T-helper 2 cell (primary cell): ENCODE measurements around the gene ECT2L.

Experiments
- DNase-seq, 5 experiments: peaks; one replicate each; pipeline versions ENCODE4 v3.0.0 to v3.0.0-alpha.2; 2012 to 2022
- total RNA-seq, 2 donors: gene quantifications; one replicate each; lab custom pipeline; 2026; lab: John Stamatoyannopoulos, UW

ECT2L gene, protein sequence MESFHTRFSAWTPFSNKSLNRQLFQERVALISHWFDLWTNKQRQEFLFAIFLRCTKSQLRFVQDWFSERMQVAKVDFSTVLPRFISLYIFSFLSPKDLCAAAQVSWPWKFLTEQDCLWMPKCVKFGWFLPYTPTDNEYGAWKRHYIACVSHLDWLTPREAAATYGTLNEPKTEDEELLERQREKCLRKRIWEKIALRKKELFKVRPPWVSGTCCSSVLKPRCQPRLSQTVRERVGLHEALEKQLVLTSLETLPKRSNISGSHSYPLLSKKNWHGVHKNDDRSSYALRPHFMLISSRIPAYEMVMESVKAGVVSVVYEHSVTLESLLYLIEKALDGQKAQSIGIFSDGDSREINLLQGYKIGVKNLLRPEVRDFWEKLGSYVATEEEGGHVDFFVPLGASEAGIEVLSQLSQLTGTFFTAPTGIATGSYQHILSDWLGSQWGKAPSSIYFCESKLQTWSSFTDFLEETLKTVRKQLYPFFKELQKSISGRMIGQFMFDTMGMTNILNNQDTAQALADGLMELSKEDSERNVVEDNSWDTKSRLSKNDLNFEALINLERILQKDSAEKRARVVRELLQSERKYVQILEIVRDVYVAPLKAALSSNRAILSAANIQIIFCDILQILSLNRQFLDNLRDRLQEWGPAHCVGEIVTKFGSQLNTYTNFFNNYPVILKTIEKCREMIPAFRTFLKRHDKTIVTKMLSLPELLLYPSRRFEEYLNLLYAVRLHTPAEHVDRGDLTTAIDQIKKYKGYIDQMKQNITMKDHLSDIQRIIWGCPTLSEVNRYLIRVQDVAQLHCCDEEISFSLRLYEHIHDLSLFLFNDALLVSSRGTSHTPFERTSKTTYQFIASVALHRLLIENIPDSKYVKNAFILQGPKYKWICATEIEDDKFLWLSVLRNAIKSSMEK
- total RNA-seq: 0 to 0.13 reads per million in 2 donors

DNA sequence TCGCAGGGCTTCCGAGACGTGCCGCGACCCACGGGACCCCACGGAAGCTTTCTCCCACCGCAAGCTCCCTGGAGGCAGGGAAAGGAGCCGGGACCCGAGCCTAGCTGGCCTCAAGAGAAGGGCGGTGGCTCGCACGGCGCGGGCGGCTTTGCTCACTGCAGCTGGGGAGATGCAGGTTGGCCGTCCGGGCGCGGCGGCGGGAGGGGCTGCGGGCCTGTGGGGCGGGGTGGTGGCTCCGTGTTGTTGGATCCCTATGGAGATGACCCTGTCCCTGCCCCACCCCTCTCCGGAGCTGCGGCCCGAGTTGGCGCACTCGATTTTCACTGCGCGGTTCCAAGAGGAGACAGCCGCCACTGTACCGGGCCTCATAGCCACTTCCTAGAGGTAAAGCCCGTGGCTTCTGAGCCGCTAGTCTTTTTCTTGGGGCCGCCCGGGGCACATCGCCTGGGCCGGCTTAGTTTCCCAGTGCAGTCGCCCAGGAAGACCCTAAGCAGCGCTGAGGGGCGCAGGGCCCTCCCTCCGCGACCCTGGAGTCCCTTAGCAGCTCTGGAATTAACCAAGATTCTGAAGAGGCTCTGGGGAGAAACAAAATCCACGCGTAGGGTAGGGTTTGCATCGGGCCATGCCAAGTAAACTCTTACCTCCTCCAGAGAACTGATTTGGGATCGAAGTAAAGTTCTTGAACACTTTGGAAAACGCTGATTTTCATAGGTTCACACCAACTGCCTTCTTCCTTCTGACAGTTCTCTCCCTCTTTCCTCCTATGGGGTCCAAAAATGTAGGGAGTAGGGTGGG, at the start of gene ECT2L:
ECT2L (plus strand) TSS at position 279 of the 795 bp plus-strand sequence. CDS start 17,188 bp downstream, outside the sequence.
- DNase-seq: no peak

DNA sequence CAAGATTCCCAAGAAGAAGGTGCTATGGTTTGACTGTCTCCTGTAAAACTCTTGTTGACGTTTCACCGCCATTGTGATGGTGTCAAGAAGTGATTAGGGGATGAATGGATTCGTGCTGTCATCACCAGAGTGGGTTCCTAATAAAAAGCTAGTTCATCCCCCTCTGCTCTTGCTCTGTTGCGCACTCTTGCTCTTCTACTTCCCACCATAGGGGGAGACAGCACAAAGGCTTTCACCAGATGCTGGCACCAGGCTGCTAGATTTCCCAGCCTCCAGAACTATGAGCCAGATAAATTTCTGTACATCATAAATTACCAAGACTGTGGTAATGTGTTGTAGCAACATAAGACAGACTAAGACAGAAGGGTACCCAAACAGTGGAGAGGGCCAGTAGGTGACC, 43.9 kb upstream of the ECT2L start:
- DNase-seq: no peak

DNA sequence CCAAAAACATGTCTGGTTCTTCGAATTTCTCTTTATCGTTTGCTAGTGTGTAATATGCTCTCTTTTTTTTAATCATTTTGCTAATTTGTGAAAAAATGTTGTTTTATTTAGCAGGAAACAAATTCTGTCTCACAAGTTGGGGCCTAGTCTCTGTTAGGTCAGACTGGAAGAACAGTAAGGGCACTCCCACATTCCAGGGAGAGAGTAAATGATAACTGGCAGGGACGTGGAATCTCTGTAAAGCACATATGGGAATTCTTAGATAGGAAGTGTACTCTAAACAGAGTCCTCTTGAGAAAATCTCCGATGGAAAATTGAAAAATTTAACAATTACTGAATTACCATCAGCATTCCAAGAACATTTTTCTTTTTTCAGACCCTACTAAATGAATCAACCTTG, 38.8 kb upstream of the ECT2L start:
- DNase-seq: no peak

DNA sequence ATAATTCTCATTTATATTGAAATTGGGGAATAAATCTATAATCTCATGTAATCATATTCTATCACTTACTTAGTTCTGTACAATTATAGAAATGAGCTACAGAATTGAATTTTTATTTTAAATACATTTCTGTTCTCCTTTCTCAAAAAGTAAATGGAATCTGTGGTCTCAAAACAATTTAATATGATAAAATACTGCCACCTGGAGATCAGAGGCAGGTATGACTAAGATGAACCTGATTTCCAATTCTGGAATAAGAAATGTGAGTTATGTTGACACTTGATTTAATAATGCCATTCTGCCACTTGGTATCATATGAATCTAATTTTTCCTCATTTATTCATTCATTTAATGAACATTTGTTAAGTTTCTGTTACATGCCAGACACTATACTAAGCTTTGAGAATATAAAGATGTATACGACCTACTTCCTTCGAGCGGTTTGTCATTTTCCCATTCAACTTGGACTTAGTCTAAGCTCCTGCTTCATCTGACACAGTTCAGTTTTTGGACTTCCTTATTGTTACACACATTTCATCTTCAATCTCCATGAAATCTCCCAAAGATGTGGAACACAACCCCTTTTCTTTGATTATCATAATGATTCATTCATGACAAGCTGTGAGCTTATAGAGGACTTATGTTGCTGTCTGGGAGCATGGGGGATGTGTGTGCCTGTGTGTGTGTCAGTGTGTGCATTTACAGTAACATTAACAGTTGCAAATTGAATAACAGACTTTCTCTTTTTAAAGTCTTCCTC, 29.8 kb upstream of the ECT2L start:
- DNase-seq: peak in 1 of 5 experiments; percentile 37

DNA sequence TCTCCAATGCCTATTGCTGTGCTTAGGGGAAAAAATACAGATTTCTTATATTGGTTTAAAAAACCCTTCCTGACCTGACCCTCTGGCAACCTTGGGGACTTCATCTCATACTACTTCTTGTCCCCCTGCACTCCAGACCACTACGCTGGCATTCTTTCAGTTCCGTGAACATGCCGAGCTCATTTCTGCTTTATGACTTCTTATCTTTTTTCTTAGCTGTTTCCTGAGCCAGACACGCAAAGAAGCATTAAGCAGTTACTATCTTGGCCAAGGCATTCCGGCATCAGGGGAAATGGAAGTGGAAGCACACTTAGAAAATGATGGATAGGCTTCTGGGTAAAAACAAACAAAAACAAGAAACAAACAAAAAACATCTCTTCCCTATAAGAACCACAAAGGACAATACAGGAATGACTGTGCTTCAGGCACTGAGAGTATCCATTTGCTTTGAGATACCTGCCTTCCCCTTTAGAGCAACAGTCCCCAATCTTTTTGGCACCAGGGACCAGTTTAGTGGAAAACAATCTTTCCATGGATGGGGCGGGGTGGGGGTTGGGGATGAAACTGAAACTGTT, 26.7 kb upstream of the ECT2L start:
- DNase-seq: no peak

DNA sequence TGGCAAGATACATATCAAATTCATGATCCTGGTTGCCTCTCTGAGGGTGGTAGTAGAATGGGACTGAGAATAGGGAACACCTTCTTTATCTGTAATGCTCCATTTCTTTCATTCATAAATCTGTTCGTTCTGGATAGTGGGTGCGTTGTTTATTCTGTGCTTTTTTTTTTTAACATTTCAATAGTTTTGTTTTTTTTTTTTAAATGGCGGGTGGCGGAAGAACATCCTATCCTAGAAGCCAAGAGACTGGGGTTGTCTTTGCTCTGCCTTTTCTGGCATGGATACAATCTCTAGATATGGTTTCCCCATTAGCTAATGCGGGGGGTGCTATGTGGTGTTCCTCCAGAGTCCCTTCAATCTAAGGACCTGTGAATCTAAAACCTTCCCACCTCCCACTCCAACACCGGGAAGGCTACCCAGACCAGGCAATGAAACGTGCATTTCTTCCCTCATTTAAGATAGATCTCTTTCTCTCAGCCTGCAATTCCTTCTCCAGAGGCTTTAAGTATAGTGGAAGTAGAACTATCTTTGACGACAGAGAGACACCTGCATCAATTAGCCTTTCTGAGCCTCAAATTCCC, 23.2 kb upstream of the ECT2L start:
- peak in 1 of 5 experiments; percentile 17 for DNase-seq

DNA sequence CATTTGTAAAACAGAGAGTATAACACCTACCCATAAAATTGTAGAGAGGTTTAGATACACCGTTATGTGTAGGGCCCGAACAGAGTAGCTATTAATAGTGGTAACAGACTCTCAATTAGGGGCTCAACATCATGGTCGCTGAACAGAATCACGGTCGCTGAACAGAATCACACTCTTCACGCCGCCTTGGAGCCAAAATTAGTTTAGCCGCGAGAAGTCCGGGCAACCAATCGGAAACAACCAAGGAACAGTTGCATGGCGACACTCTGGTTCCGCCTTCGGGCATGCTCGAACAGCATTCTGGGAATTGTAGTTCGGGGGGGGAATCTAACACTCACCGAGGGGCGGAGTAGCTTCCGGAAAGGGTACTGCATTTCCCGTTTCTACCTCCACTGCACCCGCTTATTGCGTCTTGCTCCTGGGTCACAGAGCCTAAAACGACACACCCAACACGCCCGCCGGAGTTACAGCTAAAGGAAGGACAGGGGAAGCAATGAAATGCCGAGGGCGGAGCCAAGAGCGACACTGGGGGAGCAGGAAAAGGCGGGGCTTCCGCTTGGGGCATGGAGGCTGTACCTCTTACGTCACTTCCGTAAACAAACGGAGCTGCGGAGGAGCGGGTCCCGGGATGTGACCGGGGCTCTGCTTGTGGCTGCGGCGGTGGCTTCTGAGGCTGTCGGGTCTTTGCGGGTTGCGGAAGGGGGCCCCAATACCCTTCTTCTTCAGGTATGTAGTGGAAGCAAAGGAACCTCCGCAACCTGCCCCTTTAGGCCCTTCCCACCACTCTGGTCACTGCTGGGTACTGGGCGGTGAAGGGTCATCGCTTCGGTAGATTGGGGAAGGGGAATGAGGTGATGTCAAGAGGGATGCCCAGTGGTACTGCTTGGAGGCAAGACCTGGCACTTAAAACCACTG, 22.5 kb upstream of the ECT2L start, which contains the start of gene CCDC28A:
CCDC28A (plus strand) TSS at position 593 of the 915 bp plus-strand sequence. CDS start 2,352 bp downstream, outside the sequence.
- peak; percentile 79 to 97 (median 90) for DNase-seq

DNA sequence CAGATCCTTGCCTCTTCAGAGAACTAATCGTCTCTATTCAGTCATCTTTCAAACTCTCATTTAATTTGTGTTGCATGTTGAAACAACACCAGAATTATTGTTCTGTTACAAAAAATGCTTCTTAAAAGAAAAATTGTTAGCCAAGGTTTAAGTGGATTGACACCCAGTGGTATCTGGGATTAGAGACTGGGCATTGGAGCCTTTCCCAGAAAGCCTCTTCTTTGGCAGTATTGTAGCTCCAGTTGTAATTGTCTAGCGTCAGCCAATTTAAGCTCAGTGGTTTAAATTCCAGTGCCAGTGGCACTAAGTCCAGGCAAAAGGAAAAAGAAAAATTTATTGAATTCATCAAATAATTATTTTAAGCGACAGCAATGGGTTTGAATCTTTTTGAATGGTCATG, 21.5 kb upstream of the ECT2L start:
- no peak for DNase-seq

DNA sequence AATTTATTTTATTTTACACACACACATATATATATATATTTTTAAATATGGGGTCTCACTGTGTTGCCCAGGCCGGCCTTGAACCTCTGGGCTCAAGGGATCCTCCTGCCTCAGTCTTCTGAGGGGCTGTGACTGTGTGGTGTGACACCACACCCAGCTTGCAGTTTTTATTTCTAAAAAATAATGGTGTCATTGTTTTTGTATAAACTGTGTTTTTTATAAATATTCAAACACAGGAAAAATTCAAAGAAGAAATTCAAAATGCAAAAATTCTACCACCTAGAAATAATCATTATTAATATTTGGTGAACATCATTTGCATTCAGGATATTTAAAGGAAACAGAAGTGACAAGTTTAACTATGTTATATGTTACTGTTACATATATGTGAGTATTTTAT, 19.2 kb upstream of the ECT2L start:
- DNase-seq: no peak

DNA sequence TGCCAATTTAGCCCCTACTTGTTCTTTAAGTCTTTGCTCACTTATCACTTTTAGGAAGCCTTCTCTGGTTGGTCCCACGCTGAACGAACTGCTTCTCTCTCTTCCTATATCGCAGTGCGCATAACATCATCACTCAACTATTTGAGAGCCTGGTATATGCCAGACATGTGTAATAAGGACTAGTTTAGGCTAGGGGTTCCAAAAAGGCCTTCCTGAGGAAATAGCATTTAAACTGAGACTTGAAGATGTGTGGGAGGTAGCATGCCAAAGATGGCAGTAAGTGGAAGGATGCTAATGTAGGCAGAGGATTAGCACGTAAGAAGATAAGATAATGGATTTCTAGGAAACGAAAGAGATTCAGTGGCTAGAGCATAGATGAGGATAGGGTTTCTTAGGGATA, 17.6 kb upstream of the ECT2L start:
- no peak for DNase-seq

DNA sequence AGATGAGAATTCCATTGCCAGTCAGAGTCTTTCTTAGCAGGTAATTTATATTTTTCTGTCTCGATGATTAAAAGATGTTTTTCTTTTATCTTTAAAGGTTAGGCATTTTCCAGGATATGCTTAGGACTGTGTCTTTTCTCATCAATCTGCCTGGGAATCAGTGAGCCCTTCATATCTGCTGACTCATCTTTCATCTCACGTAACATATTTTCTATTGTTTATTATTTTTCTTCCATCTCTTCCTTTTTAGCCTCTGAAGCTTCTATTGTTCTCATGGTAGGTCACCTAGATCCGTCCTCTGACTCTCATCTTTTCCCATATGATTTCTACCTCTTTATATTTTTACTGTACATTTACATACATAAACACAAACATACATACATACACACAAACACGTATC, 13.6 kb upstream of the ECT2L start:
- DNase-seq: no peak

DNA sequence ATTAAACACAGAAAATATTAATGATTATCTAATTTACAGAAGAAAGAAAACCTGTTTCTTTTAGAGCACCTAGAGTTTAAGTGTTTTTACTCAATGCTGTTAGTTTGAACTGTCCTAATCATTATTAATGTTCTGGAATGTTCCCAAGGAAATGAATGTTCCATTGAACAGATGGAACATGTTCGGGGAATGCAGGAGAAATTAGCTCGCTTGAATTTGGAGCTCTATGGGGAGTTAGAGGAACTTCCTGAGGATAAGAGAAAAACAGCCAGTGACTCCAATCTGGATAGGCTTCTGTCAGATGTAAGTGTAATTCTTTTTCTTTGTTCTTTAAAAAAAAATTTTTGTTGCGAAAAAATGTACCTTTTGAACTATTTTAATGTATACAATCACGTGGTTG, 10.8 kb upstream of the ECT2L start:
- DNase-seq: no peak

DNA sequence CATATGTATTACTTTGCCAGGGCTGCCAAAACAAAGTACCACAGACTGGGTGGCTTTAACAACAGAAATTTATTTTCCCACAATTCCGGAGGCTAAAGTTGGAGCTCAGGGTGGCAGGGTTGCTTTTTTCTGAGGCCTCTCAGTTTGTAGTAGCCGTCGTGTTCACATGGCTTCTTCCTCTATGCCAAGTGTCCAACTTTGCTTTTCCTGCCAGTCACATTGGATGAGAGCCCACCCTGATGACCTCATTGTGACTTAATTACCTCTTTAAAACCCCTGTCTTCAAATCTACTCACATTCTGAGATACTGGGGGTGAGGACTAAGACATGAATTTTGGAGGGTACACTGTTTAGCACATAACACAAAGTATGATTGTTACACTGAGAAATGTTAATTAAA, 9.9 kb upstream of the ECT2L start:
- DNase-seq: no peak

DNA sequence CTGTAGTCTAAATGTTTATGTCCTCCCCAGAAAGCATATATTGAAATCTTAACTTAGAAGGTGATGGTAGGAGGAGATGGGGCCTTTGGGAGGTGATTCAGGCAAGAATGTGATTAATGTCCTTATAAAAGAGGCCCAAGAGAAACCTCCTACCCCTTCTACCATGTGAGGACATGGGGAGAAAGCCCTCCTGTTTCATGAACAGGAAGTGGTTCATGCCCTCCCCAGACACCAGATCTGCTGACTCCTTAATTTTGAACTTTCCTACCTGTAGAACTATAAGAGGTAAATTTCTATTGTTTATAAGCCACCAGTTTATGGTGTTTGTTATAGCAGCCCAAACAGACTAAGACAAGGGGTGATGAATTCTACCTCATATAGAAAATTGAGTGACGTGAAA, 8.7 kb upstream of the ECT2L start:
- peak in 1 of 5 experiments; percentile 14 for DNase-seq

DNA sequence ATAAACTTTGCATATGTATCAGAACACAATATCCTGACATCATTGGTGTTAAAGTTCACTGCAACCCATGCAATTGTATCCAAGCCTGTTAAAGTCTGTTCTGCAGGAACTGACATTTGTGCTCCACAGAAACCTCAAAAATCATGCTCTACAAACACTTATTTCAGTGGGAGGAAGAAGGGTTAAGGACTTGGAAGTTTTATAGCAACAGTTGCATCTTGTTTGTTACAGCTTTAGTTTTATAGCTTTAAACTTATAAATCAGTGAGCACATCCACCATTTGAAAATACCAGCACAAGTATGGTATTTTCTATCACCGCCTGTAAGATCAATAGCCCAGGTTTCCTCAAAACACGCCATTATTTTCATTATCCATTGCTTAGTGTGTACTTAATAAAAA, 884 bp downstream of the ECT2L start:
- no peak for DNase-seq

DNA sequence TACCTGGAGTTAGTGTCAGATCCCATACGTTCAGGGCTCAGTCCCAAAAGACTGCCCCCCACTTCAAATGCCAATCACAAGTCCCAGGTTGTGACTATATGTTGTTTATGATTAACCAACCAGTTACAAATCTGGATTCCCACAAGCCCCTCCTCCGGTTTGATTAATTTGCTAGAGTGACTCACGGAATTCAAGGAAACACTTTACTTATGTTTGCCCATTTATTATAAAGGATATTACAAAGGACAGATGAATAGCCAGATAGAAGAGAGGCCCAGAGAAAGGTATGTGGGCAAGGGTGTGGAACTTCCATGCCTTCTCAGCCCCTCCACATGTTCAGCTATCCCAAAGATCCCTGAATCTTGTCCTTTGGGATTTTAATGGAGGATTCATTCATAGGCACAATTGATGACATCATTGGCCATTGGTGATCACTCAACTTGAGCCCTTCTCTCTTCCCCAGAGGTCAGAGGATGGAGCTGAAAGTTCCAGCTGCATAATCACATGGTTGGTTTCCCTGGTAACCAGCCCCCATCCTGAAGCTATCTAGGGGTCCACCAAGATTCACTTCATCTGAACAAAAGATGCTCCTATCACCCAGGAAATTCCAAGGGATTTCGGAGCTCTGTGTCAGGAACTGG, 2.0 kb downstream of the ECT2L start:
- DNase-seq: no peak

DNA sequence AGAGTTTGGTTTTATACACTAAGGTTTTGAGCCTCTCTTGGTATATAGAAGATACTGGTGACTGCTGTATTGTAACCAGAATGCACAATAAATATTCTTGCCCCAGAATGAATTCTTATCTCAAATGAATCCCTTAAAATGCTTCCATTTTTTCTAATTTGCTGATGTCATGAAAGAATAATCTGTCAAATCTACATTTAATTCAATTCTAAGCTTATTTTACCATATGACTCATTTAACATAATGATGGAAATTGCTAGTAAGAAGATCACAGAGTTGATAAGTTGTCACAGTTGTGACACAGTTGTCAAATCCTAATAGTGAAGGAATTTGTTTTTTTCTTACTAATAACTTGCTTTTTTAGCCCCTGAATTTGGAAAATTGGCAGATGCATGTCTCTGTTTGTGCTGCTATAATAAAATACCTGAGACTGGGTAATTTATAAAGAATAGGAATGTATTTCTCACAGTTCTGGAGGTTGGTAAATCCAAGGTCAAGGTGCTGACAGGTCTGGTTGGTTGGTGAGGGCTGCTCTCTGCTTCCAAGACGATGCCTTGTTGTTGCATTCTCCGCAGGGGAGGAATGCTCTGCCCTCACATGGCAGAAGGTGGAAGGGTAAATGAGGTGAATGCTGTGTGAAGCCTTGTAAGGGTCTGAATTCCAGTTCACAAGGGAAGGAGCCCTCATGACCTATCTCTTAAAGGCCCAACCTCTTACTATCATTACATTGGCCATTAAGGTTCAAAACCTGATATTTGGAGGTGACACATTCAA, 4.7 kb downstream of the ECT2L start:
- DNase-seq: peak in 1 of 5 experiments; percentile 26

DNA sequence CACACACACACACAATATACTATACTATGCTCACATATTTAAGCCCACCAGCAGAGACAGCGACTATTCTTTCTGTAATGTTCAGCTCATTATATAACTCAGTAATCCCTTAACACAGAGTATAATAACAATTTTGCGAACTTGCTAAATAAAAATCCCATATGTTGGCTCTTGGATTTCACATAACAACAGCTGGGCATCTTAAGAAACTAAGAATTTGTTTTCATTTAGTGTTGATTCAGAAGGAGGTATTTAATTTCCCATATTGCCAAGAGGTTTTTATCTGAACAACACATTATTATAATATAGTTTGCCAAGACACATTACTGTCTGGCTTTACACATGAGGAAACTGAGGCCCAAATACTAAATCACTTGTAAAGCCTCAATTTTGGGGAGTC, 7.4 kb downstream of the ECT2L start:
- no peak for DNase-seq

DNA sequence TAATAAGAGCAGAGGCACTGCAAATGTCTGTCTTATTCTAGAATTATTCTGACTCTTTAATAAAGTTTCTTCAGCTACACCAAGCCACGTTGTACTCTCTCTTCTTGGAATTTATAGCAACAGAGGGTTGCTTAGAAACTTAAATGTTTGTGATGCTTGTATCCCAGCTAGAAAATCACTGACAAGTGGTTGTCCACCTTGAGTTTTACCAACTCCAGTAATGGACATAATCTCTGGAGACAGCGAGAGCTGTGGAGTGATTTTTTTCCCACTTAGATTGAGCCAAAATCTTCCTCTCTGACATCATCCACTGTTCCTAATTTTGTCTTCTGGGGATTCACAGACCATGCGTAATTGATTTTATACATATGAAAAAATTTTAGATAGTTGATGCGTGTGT, 8.0 kb downstream of the ECT2L start:
- DNase-seq: no peak
